K562 (cell line): ENCODE data around the gene REXO2. TPM values are rescaled to one million over a fixed set of nuclear protein-coding genes. Genes with fewer than 3 reads are reported as not detected.
A peak's percentile ranks its signal among the peaks of the same experiment; 100 is the strongest.

Experiments
- BRF1 ChIP-seq: IDR thresholded peaks from 3 replicates; pipeline ENCODE4 v1.6.1; 2011; ENCODE audit warnings: borderline replicate concordance, mild to moderate bottlenecking; ENCODE audit not compliant: insufficient read length; ENCODE audit errors: extremely low read depth
- CBFA2T2 ChIP-seq: fragments of 450-650 bp; conservative IDR thresholded peaks from 2 replicates; pipeline ENCODE4 v1.6.1; 2017; ENCODE audit warnings: mild to moderate bottlenecking
- CBX1 ChIP-seq: sonication (generic); IDR thresholded peaks from 2 replicates; pipeline ENCODE4 v1.6.1; 2016; ENCODE audit warnings: antibody characterized with exemption, low read depth, mild to moderate bottlenecking
- E2F3 ChIP-seq: fragments of 250-450 bp; sonication (Bioruptor Pico); IDR thresholded peaks from 2 replicates; pipeline ENCODE4 v1.4.0; 2020; ENCODE audit warnings: mild to moderate bottlenecking
- ELF4 ChIP-seq: fragments of 450-650 bp; formaldehyde crosslinking; IDR thresholded peaks from 2 replicates; pipeline ENCODE4 v1.4.0; 2022; ENCODE audit warnings: missing genetic modification characterization
- ETS2 ChIP-seq: IDR thresholded peaks from 2 replicates; pipeline ENCODE4 v1.6.1; 2016; ENCODE audit warnings: borderline replicate concordance, missing genetic modification characterization, mild to moderate bottlenecking, moderate library complexity, missing compliant biosample characterization; ENCODE audit not compliant: poor library complexity, severe bottlenecking
- JUN ChIP-seq, 2 experiments: sonication (generic) in 1 of 2; formaldehyde crosslinking in 1 of 2; IDR thresholded peaks; 2 replicates each; pipeline versions ENCODE4 v1.6.1 to v1.8.0; 2012 to 2022; ENCODE audit warnings: borderline replicate concordance in 2 of 2, mild to moderate bottlenecking in 2 of 2, improper control_type of control experiment in 1 of 2, low read depth in 1 of 2, low read length in 1 of 2, missing genetic modification reagents in 1 of 2
- KDM2B ChIP-seq: fragments of 250-450 bp; sonication (Bioruptor Pico); IDR thresholded peaks from 2 replicates; pipeline ENCODE4 v1.8.0; 2021; ENCODE audit warnings: mild to moderate bottlenecking, moderate library complexity
- MEF2D ChIP-seq: conservative IDR thresholded peaks from 2 replicates; pipeline ENCODE4 v1.6.1; 2016; ENCODE audit warnings: low read depth, missing genetic modification characterization, missing compliant biosample characterization
- MYBL2 ChIP-seq, 2 experiments: fragments of 450-650 bp in 1 of 2; sonication (generic) in 1 of 2; formaldehyde crosslinking in 1 of 2; IDR thresholded peaks; 2 replicates each; pipeline versions ENCODE4 v1.6.1 to v1.8.1; 2017 to 2022; ENCODE audit warnings: borderline replicate concordance in 1 of 2, inconsistent platforms in 1 of 2, low read depth in 1 of 2, mild to moderate bottlenecking in 1 of 2, missing genetic modification reagents in 1 of 2, moderate library complexity in 1 of 2
- NELFE ChIP-seq: IDR thresholded peaks from 2 replicates; pipeline ENCODE4 v1.6.1; 2011; ENCODE audit warnings: mild to moderate bottlenecking; ENCODE audit not compliant: insufficient read depth, insufficient read length
- PKNOX1 ChIP-seq: fragments of 450-650 bp; IDR thresholded peaks from 2 replicates; pipeline ENCODE4 v1.6.1; 2016
- POLR2B ChIP-seq: fragments of 450-650 bp; IDR thresholded peaks from 2 replicates; pipeline ENCODE4 v1.6.1; 2018; ENCODE audit warnings: low read depth; ENCODE audit not compliant: partially characterized antibody
- RBM14 ChIP-seq: fragments of 200-400 bp; formaldehyde crosslinking; IDR thresholded peaks from 2 replicates; pipeline ENCODE4 v1.6.1; 2018; ENCODE audit warnings: low read depth, mild to moderate bottlenecking, low read length, moderate library complexity, borderline replicate concordance; ENCODE audit not compliant: insufficient read depth
- RCOR1 ChIP-seq, 2 experiments: IDR thresholded peaks; 2 replicates each; pipeline ENCODE4 v1.6.1; 2012; ENCODE audit warnings: low read depth in 2 of 2, low read length in 2 of 2, borderline replicate concordance in 1 of 2, improper control_type of control experiment in 1 of 2
- SFPQ ChIP-seq: fragments of 200-400 bp; formaldehyde crosslinking; IDR thresholded peaks from 2 replicates; pipeline ENCODE4 v1.6.1; 2017; ENCODE audit warnings: mild to moderate bottlenecking, low read depth, low read length, moderate library complexity
- TARDBP ChIP-seq: fragments of 450-650 bp; IDR thresholded peaks from 2 replicates; pipeline ENCODE4 v1.6.1; 2016
- ZFP36 ChIP-seq: fragments of 150-350 bp; IDR thresholded peaks from 2 replicates; pipeline ENCODE4 v1.6.1; 2018; ENCODE audit warnings: low read length, low read depth; ENCODE audit not compliant: partially characterized antibody
- ZNF436 ChIP-seq: fragments of 250-450, 450-650 bp; sonication (Bioruptor Pico); formaldehyde crosslinking; IDR thresholded peaks from 2 replicates; pipeline ENCODE4 v1.7.0; 2020; ENCODE audit warnings: mild to moderate bottlenecking
- ZNF583 ChIP-seq: fragments of 250-450 bp; sonication (Bioruptor Pico); IDR thresholded peaks from 2 replicates; pipeline ENCODE4 v1.4.0; 2020
- ZNF79 ChIP-seq: fragments of 250-450 bp; sonication (Bioruptor Pico); IDR thresholded peaks from 2 replicates; pipeline ENCODE4 v1.4.0; 2020; ENCODE audit warnings: low read depth, mild to moderate bottlenecking, moderate library complexity
- ZNF830 ChIP-seq: fragments of 250-450 bp; sonication (Bioruptor Pico); IDR thresholded peaks from 2 replicates; pipeline ENCODE4 v1.5.0; 2021; ENCODE audit warnings: mild to moderate bottlenecking
- polyA plus RNA-seq, 8 experiments: library from polyadenylated mRNA; depleted of rRNA in 4 of 8; stranded (reverse) in 5 of 8; unstranded in 3 of 8; fragments of >200 nt; fragmentation: Nextera tagmentation in 2 of 8; fragmentation: Illumina TruSeq in 1 of 8; extraction: Ambion mirVana in 2 of 8; extraction: Trizol in 1 of 8; gene quantifications; 2 replicates each; pipeline versions ENCODE4 v1.2.1 to v1.2.3, GENCODE V29; 2011 to 2014; ENCODE audit warnings: inconsistent platforms in 1 of 8, missing spikeins in 1 of 8
- total RNA-seq, 7 experiments: library from RNA; depleted of rRNA in 6 of 7; stranded (reverse); fragments of >200 nt in 6 of 7; fragmentation: Illumina TruSeq in 2 of 7; extraction: Trizol in 2 of 7; gene quantifications; 2 replicates each; pipeline versions ENCODE4 v1.2.1 to v1.2.3, GENCODE V29; 2011 to 2021; ENCODE audit warnings: low replicate concordance in 1 of 7
- TF ChIP-seq, protein P1 (sequence below): sonication (generic); formaldehyde crosslinking; IDR thresholded peaks from 2 replicates; pipeline ENCODE4 v1.8.0; 2023; ENCODE audit warnings: mild to moderate bottlenecking, missing genetic modification reagents

Gene REXO2
- total and polyA plus RNA-seq, 9 of the 15 experiments (the other 6 are each of a cell fraction or from before 2014, with no cell fraction given), result 143 to 370 (median 193) TPM

DNA sequence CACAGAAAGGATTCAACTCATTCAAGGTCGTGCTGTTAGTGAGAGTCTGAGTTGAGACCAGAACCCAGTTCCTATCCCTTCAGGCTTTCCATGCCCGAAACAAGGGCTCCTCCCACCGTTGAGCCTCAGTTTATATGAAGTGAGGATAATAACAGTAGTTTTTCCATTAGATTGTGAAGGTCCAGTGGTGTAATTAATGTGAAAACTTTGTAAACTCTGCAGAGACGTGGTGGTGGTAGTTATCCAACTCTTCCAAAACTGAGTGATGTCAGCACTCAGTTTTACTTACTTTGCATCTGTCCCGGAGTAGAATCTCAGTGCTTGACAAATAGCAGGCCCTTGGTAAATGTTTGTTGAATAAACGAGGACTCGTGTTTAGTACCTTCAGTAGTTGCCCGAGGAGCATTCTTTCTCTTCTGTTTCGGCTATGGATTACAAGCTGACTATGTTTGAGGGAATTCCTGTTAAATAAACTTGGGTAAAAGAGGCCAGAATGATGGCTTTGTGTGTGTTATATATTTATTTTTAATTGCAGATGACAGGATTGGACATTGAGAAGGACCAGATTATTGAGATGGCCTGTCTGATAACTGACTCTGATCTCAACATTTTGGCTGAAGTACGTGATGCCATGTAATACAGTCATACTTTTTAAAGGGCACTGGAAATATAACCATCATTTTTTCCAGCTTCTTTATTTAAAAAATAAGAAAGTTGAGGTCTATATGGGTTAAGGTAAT lies 1.0 kb downstream of the REXO2 start (continued):
- TF ChIP-seq CBX1, result no peak
- no peak for TF ChIP-seq KDM2B
- no peak for TF ChIP-seq CBFA2T2
- TF ChIP-seq MEF2D (tag), result no peak
- no peak for TF ChIP-seq POLR2B
- no peak for TF ChIP-seq MYBL2 (IDR thresholded peaks at IDR 0.05; ENCODE audit: low read depth)
- no peak for TF ChIP-seq MYBL2 (CRISPR knock-in tag; IDR thresholded peaks at IDR 0.05; ENCODE audit: borderline replicate concordance)
- no peak for TF ChIP-seq RBM14
- no peak for TF ChIP-seq ZNF436 (CRISPR knock-in tag)
- TF ChIP-seq, protein P1, sequence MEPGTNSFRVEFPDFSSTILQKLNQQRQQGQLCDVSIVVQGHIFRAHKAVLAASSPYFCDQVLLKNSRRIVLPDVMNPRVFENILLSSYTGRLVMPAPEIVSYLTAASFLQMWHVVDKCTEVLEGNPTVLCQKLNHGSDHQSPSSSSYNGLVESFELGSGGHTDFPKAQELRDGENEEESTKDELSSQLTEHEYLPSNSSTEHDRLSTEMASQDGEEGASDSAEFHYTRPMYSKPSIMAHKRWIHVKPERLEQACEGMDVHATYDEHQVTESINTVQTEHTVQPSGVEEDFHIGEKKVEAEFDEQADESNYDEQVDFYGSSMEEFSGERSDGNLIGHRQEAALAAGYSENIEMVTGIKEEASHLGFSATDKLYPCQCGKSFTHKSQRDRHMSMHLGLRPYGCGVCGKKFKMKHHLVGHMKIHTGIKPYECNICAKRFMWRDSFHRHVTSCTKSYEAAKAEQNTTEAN, result 0 out of 2 replicates have a peak, but pooled peaks have one; percentile 38
- no peak for TF ChIP-seq ZNF583 (CRISPR knock-in tag)
- no peak for TF ChIP-seq BRF1
- TF ChIP-seq TARDBP, result no peak
- TF ChIP-seq ELF4, result no peak
- no peak for TF ChIP-seq ZNF79 (CRISPR knock-in tag)
- TF ChIP-seq PKNOX1, result no peak
- no peak for TF ChIP-seq ZNF830
- TF ChIP-seq JUN (IDR thresholded peaks at IDR 0.05; ENCODE audit: borderline replicate concordance, low read depth, low read length), result no peak
- no peak for TF ChIP-seq JUN (CRISPR knock-in tag; IDR thresholded peaks at IDR 0.05; ENCODE audit: borderline replicate concordance)
- no peak for TF ChIP-seq NELFE
- TF ChIP-seq ZFP36, result no peak
- no peak for TF ChIP-seq E2F3
- TF ChIP-seq SFPQ, result no peak
- no peak for TF ChIP-seq RCOR1 (IDR thresholded peaks at IDR 0.05; ENCODE audit: borderline replicate concordance in 1 of 2, low read depth in 2 of 2, low read length in 2 of 2)
- TF ChIP-seq ETS2 (tag), result no peak
